GM18517 (cell line): ENCODE data around the gene HOXC5.
A peak's percentile ranks its signal among the peaks of the same experiment; 100 is the strongest.

Experiments
- ATAC-seq: cut with Tn5 transposase; IDR thresholded peaks from one replicate; pipeline ENCODE4 v1.9.1; 2021; ENCODE audit warnings: mild to moderate bottlenecking, moderate library complexity; ENCODE audit not compliant: unreplicated experiment

HOXC5 gene

GRCh38 chr12:54045401-54045800 is 12.6 kb downstream of the HOXC5 start:
- no peak for ATAC-seq

- no peak for ATAC-seq
Measured at GRCh38 chr12:54045868-54046521, 13.1 kb downstream of the HOXC5 start.

- ATAC-seq = no peak
Measured at GRCh38 chr12:54046809-54047159, 13.9 kb downstream of the HOXC5 start.

- no peak for ATAC-seq
Measured at GRCh38 chr12:54047160-54047963, 14.5 kb downstream of the HOXC5 start.

GRCh38 chr12:54047964-54048303 is 15.1 kb downstream of the HOXC5 start:
- no peak for ATAC-seq

- ATAC-seq = no peak
Measured at GRCh38 chr12:54048406-54049093, 15.7 kb downstream of the HOXC5 start.

- no peak for ATAC-seq
Measured at GRCh38 chr12:54049108-54049507, 16.3 kb downstream of the HOXC5 start.

- ATAC-seq = no peak
Measured at GRCh38 chr12:54050482-54050810, 17.6 kb downstream of the HOXC5 start.

GRCh38 chr12:54051026-54051842 is 18.4 kb downstream of the HOXC5 start:
- no peak for ATAC-seq

GRCh38 chr12:54051874-54052437 is 19.1 kb downstream of the HOXC5 start:
- no peak for ATAC-seq

- peak; percentile 20 for ATAC-seq
Measured at GRCh38 chr12:54052438-54053002, 19.7 kb downstream of the HOXC5 start.

GRCh38 chr12:54053003-54053750 is 20.3 kb downstream of the HOXC5 start:
- ATAC-seq = peak; percentile 87

- peak; percentile 35 for ATAC-seq
Measured at GRCh38 chr12:54053751-54054741, 21.2 kb downstream of the HOXC5 start, which contains the start of gene HOXC4. HOXC4 (plus strand) TSS chr12:54053835; CDS start chr12:54053923, 88 bp downstream.

- ATAC-seq = no peak
Measured at GRCh38 chr12:54054742-54055194, 21.9 kb downstream of the HOXC5 start.

GRCh38 chr12:54055552-54055951 is 22.7 kb downstream of the HOXC5 start:
- ATAC-seq = no peak

GRCh38 chr12:54056110-54056509 is 23.3 kb downstream of the HOXC5 start:
- no peak for ATAC-seq

GRCh38 chr12:54058128-54058768 is 25.4 kb downstream of the HOXC5 start:
- ATAC-seq = no peak

GRCh38 chr12:54059668-54060067 is 26.8 kb downstream of the HOXC5 start:
- no peak for ATAC-seq
